Trophoblast cell (in vitro differentiated cells and primary cell): ENCODE results near the gene MCM8.

ENCODE experiments used
- DNase-seq, 2 donors: peaks; one replicate each; pipeline ENCODE4 v3.0.0-alpha.2; 2016
- H2AFZ ChIP-seq: 2 replicates; pipeline ENCODE4 v1.6.1; 2013; ENCODE audit warnings: low read length, moderate library complexity, mild to moderate bottlenecking; ENCODE audit not compliant: insufficient read depth, poor library complexity
- H2AK5ac ChIP-seq: 2 replicates; pipeline ENCODE4 v1.6.1; 2013; ENCODE audit warnings: mild to moderate bottlenecking, low read length
- H2BK120ac ChIP-seq: 2 replicates; pipeline ENCODE4 v1.6.1; 2013; ENCODE audit warnings: low read length, mild to moderate bottlenecking, moderate library complexity; ENCODE audit not compliant: insufficient read depth, poor library complexity
- H2BK12ac ChIP-seq: 2 replicates; pipeline ENCODE4 v1.6.1; 2013; ENCODE audit warnings: mild to moderate bottlenecking, low read length, moderate library complexity
- H2BK5ac ChIP-seq: 2 replicates; pipeline ENCODE4 v1.6.1; 2013; ENCODE audit warnings: low read length, low read depth, moderate library complexity, mild to moderate bottlenecking; ENCODE audit not compliant: poor library complexity
- H3K14ac ChIP-seq: 2 replicates; pipeline ENCODE4 v1.6.1; 2013; ENCODE audit warnings: mild to moderate bottlenecking, low read length
- H3K18ac ChIP-seq: 2 replicates; pipeline ENCODE4 v1.6.1; 2013; ENCODE audit warnings: mild to moderate bottlenecking, low read length
- H3K23ac ChIP-seq: 2 replicates; pipeline ENCODE4 v1.6.1; 2013; ENCODE audit warnings: low read length
- H3K27ac ChIP-seq: 2 replicates; pipeline ENCODE4 v1.5.1; 2013; ENCODE audit warnings: low read depth, mild to moderate bottlenecking, inconsistent platforms, low read length, moderate library complexity
- H3K27me3 ChIP-seq: 2 replicates; pipeline ENCODE4 v1.6.1; 2013; ENCODE audit warnings: inconsistent platforms, mild to moderate bottlenecking, low read length, moderate library complexity; ENCODE audit not compliant: insufficient read depth
- H3K36me3 ChIP-seq, 2 experiments: 1 replicate in 1 of 2; 2 replicates in 1 of 2; pipeline ENCODE4 v1.6.1; 2013; ENCODE audit warnings: low read length in 2 of 2, mild to moderate bottlenecking in 2 of 2, moderate library complexity in 1 of 2; ENCODE audit not compliant: insufficient read depth in 2 of 2, control insufficient read depth in 1 of 2
- H3K4ac ChIP-seq: 2 replicates; pipeline ENCODE4 v1.6.1; 2013; ENCODE audit warnings: low read depth, mild to moderate bottlenecking, low read length, moderate library complexity
- H3K4me1 ChIP-seq, 2 experiments: 1 replicate in 1 of 2; 2 replicates in 1 of 2; pipeline ENCODE4 v1.6.1; 2013; ENCODE audit warnings: low read length in 2 of 2, mild to moderate bottlenecking in 2 of 2, moderate library complexity in 1 of 2; ENCODE audit not compliant: insufficient read depth in 2 of 2, control insufficient read depth in 1 of 2
- H3K4me2 ChIP-seq: 2 replicates; pipeline ENCODE4 v1.6.1; 2013; ENCODE audit warnings: inconsistent platforms, mild to moderate bottlenecking, low read length, moderate library complexity
- H3K4me3 ChIP-seq: 2 replicates; pipeline ENCODE4 v1.5.1; 2013; ENCODE audit warnings: mild to moderate bottlenecking, low read depth, low read length, inconsistent platforms
- H3K79me1 ChIP-seq: one replicate; pipeline ENCODE4 v1.6.1; 2013; ENCODE audit warnings: low read length
- H3K79me2 ChIP-seq: 2 replicates; pipeline ENCODE4 v1.6.1; 2013; ENCODE audit warnings: low read length, mild to moderate bottlenecking; ENCODE audit not compliant: control insufficient read depth, insufficient read depth, poor library complexity
- H3K9ac ChIP-seq: 2 replicates; pipeline ENCODE4 v1.6.1; 2013; ENCODE audit warnings: mild to moderate bottlenecking, low read length
- H3K9me3 ChIP-seq: 2 replicates; pipeline ENCODE4 v1.6.1; 2013; ENCODE audit warnings: low read depth, mild to moderate bottlenecking, control low read depth, inconsistent platforms, low read length; ENCODE audit not compliant: insufficient read depth
- H4K12ac ChIP-seq: 2 replicates; pipeline ENCODE4 v1.6.1; 2013; ENCODE audit warnings: low read depth, mild to moderate bottlenecking, low read length, moderate library complexity
- H4K8ac ChIP-seq: 2 replicates; pipeline ENCODE4 v1.6.1; 2013; ENCODE audit warnings: low read depth, mild to moderate bottlenecking, low read length, moderate library complexity
- H4K91ac ChIP-seq: one replicate; pipeline ENCODE4 v1.6.1; 2013; ENCODE audit warnings: low read depth, mild to moderate bottlenecking, low read length, moderate library complexity
- WGBS: extraction: QIAGEN DNeasy Blood & Tissue Kit; methylation state at CpG from one replicate; pipeline ENCODE4 v1.1.7; 2013; ENCODE audit warnings: missing lambda C conversion rate; ENCODE audit not compliant: insufficient read length, insufficient coverage; ENCODE audit errors: extremely low coverage; 5-methylcytosine and 5-hydroxymethylcytosine counted together

Gene MCM8

DNA sequence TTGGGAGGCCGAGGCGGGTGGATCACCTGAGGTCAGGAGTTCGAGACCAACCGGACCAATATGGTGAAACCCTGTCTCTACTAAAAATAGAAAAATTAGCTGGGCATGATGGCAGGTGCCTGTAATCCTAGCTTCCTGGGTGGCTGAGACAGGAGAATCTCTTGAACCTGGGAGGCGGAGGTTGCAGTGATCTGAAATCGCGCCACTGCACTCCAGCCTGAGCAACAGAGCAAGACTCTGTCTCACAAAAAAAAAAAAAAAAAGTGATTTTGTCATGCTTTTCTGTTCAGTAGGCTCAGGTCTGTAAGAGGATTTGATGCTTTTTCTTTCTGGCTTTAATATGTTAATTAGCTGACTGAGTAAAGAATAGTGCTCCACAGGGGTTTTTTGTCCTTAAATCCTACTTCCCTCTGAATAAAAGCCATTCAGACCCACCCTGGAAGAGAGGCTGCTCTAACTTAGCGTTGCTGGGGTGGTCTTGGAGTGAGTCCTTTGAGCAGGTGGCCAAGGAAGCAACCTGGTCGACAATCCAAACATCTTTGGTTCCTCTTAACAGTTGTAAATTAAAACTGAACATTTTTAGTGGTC is 19.0 kb downstream of the MCM8 start:
- no peak overlapping the region for H3K23ac ChIP-seq
- no peaks in the 10 kb centered on the region for H3K79me1 ChIP-seq
- H3K79me2 ChIP-seq = no peaks in the 10 kb centered on the region
- H2BK120ac ChIP-seq = no peak overlapping the region
- no peak overlapping the region for H3K27ac ChIP-seq
- no peaks in the 10 kb centered on the region for H3K27me3 ChIP-seq
- no CpG with 5 or more reads among the region's 9 CpGs for WGBS
- no peak overlapping the region for H3K4ac ChIP-seq
- H2AFZ ChIP-seq = no peak overlapping the region
- no peak overlapping the region for H3K18ac ChIP-seq
- H3K4me3 ChIP-seq = no peak overlapping the region
- DNase-seq = no peak
- H4K8ac ChIP-seq = no peak overlapping the region
- no peak overlapping the region for H3K9ac ChIP-seq
- H2BK12ac ChIP-seq = no peak overlapping the region
- no peak overlapping the region for H3K4me2 ChIP-seq
- no peaks in the 10 kb centered on the region for H3K9me3 ChIP-seq
- H2AK5ac ChIP-seq = no peak overlapping the region
- H4K12ac ChIP-seq = no peak overlapping the region
- H3K14ac ChIP-seq = no peak overlapping the region
- H3K36me3 ChIP-seq = peaks cover 5 to 16% of the 10 kb centered on the region in 2 experiments
- H4K91ac ChIP-seq = no peak overlapping the region
- H3K4me1 ChIP-seq = peaks cover 0 to 2% of the 10 kb centered on the region in 2 experiments
- H2BK5ac ChIP-seq = no peak overlapping the region

DNA sequence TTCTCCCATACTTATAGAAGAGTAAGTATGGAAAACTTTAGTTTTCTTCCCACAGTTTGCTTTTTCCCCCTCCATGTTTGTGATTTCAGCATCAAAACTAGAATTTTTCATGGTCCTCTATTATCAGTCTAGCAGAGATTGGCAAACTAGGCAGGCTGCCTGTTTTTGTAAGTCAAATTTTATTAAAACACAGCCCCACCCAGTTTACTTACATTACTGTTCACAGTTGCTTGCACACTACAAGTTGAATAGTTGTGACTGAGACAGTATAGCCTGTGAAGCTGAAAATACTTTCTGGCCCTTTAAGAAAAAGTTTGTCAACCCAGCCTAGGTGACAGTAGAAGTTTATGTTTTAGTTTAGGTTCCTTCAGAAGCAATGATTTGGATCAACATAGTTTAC is 19.5 kb downstream of the MCM8 start:
- H3K4me2 ChIP-seq = no peak overlapping the region
- no peaks in the 10 kb centered on the region for H3K79me2 ChIP-seq
- H2AK5ac ChIP-seq = no peak overlapping the region
- H3K4me3 ChIP-seq = no peak overlapping the region
- no peak for DNase-seq
- no peaks in the 10 kb centered on the region for H3K9me3 ChIP-seq
- no peak overlapping the region for H3K27ac ChIP-seq
- no peak overlapping the region for H3K14ac ChIP-seq
- no peak overlapping the region for H3K18ac ChIP-seq
- H3K79me1 ChIP-seq = no peaks in the 10 kb centered on the region
- no peak overlapping the region for H4K91ac ChIP-seq
- H2BK12ac ChIP-seq = no peak overlapping the region
- no peak overlapping the region for H4K12ac ChIP-seq
- no peaks in the 10 kb centered on the region for H3K27me3 ChIP-seq
- H3K4ac ChIP-seq = no peak overlapping the region
- H2BK5ac ChIP-seq = no peak overlapping the region
- no peak overlapping the region for H3K23ac ChIP-seq
- H3K36me3 ChIP-seq = peaks cover 7 to 17% of the 10 kb centered on the region in 2 experiments
- no peak overlapping the region for H4K8ac ChIP-seq
- no peak overlapping the region for H2BK120ac ChIP-seq
- no peak overlapping the region for H3K9ac ChIP-seq
- no peak overlapping the region for H2AFZ ChIP-seq
- peaks cover 0 to 2% of the 10 kb centered on the region in 2 experiments for H3K4me1 ChIP-seq

DNA sequence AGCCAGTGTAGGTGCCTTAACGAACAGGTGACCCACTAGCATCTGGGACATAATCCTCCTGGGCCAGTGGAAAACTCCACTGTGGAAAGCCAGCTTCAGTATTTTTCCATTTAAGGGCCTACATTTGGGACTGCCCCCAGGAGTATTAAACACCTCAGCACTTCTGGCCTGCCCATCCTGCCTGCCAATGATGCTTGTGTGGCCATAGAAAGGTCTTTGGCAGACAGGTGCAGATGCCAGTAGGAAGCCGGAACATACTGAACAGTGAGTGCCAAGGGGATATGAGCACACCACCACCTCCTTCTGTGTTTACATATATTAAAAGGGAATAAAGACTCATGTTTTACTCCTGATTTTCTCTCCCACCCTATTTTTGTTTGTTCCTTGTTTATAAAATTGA is 19.9 kb downstream of the MCM8 start:
- Histone ChIP-seq H4K91ac (no peak overlapping the region), H3K79me2 (no peaks in the 10 kb centered on the region), H4K12ac (no peak overlapping the region), H2BK120ac (no peak overlapping the region), H3K27ac (no peak overlapping the region), H3K14ac (no peak overlapping the region), H2BK12ac (no peak overlapping the region), H3K9ac (no peak overlapping the region), H3K36me3 (peaks cover 8 to 16% of the 10 kb centered on the region in 2 experiments), H4K8ac (no peak overlapping the region), H3K4ac (no peak overlapping the region), H3K4me3 (no peak overlapping the region), H3K9me3 (no peaks in the 10 kb centered on the region), H3K4me2 (no peak overlapping the region), H3K27me3 (no peaks in the 10 kb centered on the region), H3K79me1 (no peaks in the 10 kb centered on the region), H3K18ac (no peak overlapping the region), H3K4me1 (peaks cover 0 to 2% of the 10 kb centered on the region in 2 experiments), H2BK5ac (no peak overlapping the region), H2AK5ac (no peak overlapping the region), H2AFZ (no peak overlapping the region), H3K23ac (no peak overlapping the region)
- DNase-seq = no peak
- WGBS = no CpG with 5 or more reads among the region's 2 CpGs

DNA sequence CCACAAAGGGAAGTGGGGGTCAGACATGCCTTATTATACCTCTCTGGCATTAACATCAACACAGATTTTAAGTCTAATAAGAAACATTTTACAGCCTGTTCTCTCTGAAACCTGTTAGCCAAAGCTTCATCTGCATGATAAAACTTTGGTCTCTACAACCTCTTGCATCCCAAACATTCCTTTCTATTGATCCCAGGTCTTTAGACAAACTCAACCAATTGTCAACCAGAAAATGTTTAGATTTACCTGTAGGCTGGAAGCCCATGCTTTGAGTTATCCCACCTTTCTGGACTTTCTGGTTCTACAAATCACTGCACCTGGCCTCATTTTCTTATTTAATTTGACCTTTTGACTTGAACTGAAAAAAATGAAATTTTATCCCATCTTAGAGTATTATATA is 20.8 kb downstream of the MCM8 start:
- no peak overlapping the region for H2AFZ ChIP-seq
- H4K12ac ChIP-seq = no peak overlapping the region
- no peaks in the 10 kb centered on the region for H3K79me1 ChIP-seq
- no peaks in the 10 kb centered on the region for H3K27me3 ChIP-seq
- H3K36me3 ChIP-seq = peaks cover 8 to 16% of the 10 kb centered on the region in 2 experiments
- no peak overlapping the region for H2BK120ac ChIP-seq
- no peak overlapping the region for H2BK5ac ChIP-seq
- H2AK5ac ChIP-seq = no peak overlapping the region
- no peak overlapping the region for H3K4me2 ChIP-seq
- H3K4me3 ChIP-seq = no peak overlapping the region
- H4K8ac ChIP-seq = no peak overlapping the region
- no peak overlapping the region for H3K4ac ChIP-seq
- H3K9me3 ChIP-seq = no peaks in the 10 kb centered on the region
- H3K9ac ChIP-seq = no peak overlapping the region
- H4K91ac ChIP-seq = no peak overlapping the region
- H3K14ac ChIP-seq = no peak overlapping the region
- H3K79me2 ChIP-seq = no peaks in the 10 kb centered on the region
- no peak overlapping the region for H3K23ac ChIP-seq
- no peak overlapping the region for H2BK12ac ChIP-seq
- H3K18ac ChIP-seq = no peak overlapping the region
- H3K27ac ChIP-seq = no peak overlapping the region
- no peak for DNase-seq
- H3K4me1 ChIP-seq = peaks cover 0 to 2% of the 10 kb centered on the region in 2 experiments
